Measurements from ENCODE around the gene FOXC1. TPM values are rescaled to one million over a fixed set of nuclear protein-coding genes. Genes with fewer than 3 reads are reported as not detected.

The FOXC1 gene
- total RNA-seq, 1 donor from 2014 or later, result 2.9 TPM

DNA sequence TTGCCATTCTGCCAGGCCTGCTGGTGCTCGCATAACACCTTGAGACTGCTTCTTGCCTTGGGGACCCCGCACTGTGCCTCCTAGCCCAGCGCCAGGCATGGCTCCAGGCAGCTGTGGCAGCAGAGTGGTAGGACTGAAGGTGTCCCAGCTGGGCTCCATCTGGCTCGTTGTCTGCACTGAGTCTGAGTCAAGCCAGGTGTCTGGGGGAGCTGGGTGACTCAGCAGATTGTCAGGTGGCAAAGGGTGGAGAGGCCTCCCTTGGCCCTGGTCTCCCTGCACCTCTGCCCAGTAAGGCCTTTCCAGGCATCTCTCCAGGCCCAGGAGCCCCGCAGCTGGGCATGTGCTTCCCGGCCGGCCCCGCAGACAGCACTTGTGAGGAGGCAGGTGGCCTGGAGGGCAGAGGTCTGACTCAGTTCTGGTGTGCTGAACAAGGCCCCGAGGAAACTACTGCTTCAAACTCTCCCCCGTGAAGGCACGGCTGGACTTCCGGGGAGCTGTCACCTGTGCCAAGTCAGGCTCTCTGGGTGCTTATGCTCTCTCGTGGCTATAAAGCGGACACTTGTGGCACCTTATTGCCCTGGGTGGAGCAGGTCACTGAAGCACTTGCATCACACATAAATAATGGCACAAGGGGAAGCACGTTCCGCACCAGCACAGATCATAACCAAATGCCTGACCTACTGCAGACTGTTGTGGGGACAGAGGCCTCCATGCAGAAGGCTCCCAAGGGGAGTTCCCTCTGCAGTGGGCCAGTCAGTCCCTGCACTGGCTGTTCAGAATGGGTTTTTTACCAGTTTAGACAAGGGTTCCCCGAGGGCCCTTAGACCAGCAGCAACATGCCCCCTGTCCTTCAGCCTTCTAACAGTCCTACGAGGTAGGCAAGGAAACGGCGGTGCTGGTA, 27.5 kb downstream of the FOXC1 start:
- no peak overlapping the region for H3K4me2 ChIP-seq (ENCODE audit: low read length)
- H3K9me3 ChIP-seq (ENCODE audit: insufficient read depth, low read depth, low read length), result no peaks in the 10 kb centered on the region
- no peak for TF ChIP-seq EZH2 (IDR thresholded peaks at IDR 0.05; ENCODE audit: insufficient read depth, low read length)
- TF ChIP-seq, protein P1, sequence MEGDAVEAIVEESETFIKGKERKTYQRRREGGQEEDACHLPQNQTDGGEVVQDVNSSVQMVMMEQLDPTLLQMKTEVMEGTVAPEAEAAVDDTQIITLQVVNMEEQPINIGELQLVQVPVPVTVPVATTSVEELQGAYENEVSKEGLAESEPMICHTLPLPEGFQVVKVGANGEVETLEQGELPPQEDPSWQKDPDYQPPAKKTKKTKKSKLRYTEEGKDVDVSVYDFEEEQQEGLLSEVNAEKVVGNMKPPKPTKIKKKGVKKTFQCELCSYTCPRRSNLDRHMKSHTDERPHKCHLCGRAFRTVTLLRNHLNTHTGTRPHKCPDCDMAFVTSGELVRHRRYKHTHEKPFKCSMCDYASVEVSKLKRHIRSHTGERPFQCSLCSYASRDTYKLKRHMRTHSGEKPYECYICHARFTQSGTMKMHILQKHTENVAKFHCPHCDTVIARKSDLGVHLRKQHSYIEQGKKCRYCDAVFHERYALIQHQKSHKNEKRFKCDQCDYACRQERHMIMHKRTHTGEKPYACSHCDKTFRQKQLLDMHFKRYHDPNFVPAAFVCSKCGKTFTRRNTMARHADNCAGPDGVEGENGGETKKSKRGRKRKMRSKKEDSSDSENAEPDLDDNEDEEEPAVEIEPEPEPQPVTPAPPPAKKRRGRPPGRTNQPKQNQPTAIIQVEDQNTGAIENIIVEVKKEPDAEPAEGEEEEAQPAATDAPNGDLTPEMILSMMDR (IDR thresholded peaks at IDR 0.05; ENCODE audit: insufficient read depth, low read depth, low read length), result no peak
- H3K4me3 Mint-ChIP-seq (ENCODE audit: unreplicated experiment), result no peak overlapping the region
- no peaks in the 10 kb centered on the region for H3K4me1 ChIP-seq (ENCODE audit: insufficient read depth, low read length)
- no peaks in the 10 kb centered on the region for H3K4me1 Mint-ChIP-seq (ENCODE audit: low read depth, unreplicated experiment)
- H3K27ac Mint-ChIP-seq (ENCODE audit: unreplicated experiment), result no peak overlapping the region
- H2AFZ ChIP-seq (ENCODE audit: low read depth, low read length), result no peak overlapping the region
- peaks cover 2% of the 10 kb centered on the region for H3K36me3 Mint-ChIP-seq (ENCODE audit: low read depth, unreplicated experiment)
- H3K9ac ChIP-seq (ENCODE audit: low read length), result no peak overlapping the region
- no peaks in the 10 kb centered on the region for H3K79me2 ChIP-seq (ENCODE audit: insufficient read depth, low read length)
- no peak overlapping the region for H3K27ac ChIP-seq (ENCODE audit: low read depth, low read length)
- H3K9me3 Mint-ChIP-seq (ENCODE audit: unreplicated experiment), result peaks cover 3% of the 10 kb centered on the region
- H3K4me3 ChIP-seq (ENCODE audit: insufficient read depth, low read depth, low read length), result no peak overlapping the region
- FAIRE-seq (no peak), DNase-seq (ENCODE audit: low read depth) (peak; percentile 36)
- no peaks in the 10 kb centered on the region for H3K36me3 ChIP-seq (ENCODE audit: insufficient read depth, low read length)
- H4K20me1 ChIP-seq (ENCODE audit: insufficient read depth, low read length), result no peaks in the 10 kb centered on the region
- no peaks in the 10 kb centered on the region for H3K27me3 ChIP-seq (ENCODE audit: insufficient read depth, low read length)
- peaks cover 38% of the 10 kb centered on the region for H3K27me3 Mint-ChIP-seq (ENCODE audit: low read depth, unreplicated experiment)

GRCh38 chr6:1639430-1639829, 29.7 kb downstream of the FOXC1 start:
- no peak for DNase-seq (ENCODE audit: low read depth)
- TF ChIP-seq, protein P1 (IDR thresholded peaks at IDR 0.05; ENCODE audit: insufficient read depth, low read depth, low read length), result no peak
- no peak for TF ChIP-seq EZH2 (IDR thresholded peaks at IDR 0.05; ENCODE audit: insufficient read depth, low read length)
- Mint-ChIP-seq H3K27ac (ENCODE audit: unreplicated experiment) (no peak overlapping the region), H3K36me3 (ENCODE audit: low read depth, unreplicated experiment) (peaks cover 2% of the 10 kb centered on the region), H3K9me3 (ENCODE audit: unreplicated experiment) (peaks cover 3% of the 10 kb centered on the region), H3K4me1 (ENCODE audit: low read depth, unreplicated experiment) (no peaks in the 10 kb centered on the region), H3K27me3 (ENCODE audit: low read depth, unreplicated experiment) (peaks cover 25% of the 10 kb centered on the region), H3K4me3 (ENCODE audit: unreplicated experiment) (no peak overlapping the region)
- Histone ChIP-seq H3K9ac (ENCODE audit: low read length) (no peak overlapping the region), H3K27me3 (ENCODE audit: insufficient read depth, low read length) (no peaks in the 10 kb centered on the region), H3K79me2 (ENCODE audit: insufficient read depth, low read length) (no peaks in the 10 kb centered on the region), H3K9me3 (ENCODE audit: insufficient read depth, low read depth, low read length) (no peaks in the 10 kb centered on the region), H4K20me1 (ENCODE audit: insufficient read depth, low read length) (no peaks in the 10 kb centered on the region), H3K4me3 (ENCODE audit: insufficient read depth, low read depth, low read length) (no peak overlapping the region), H3K4me2 (ENCODE audit: low read length) (no peak overlapping the region), H2AFZ (ENCODE audit: low read depth, low read length) (no peak overlapping the region), H3K36me3 (ENCODE audit: insufficient read depth, low read length) (no peaks in the 10 kb centered on the region), H3K4me1 (ENCODE audit: insufficient read depth, low read length) (no peaks in the 10 kb centered on the region), H3K27ac (ENCODE audit: low read depth, low read length) (no peak overlapping the region)
- no peak for FAIRE-seq

- no peak overlapping the region for H2AFZ ChIP-seq (ENCODE audit: low read depth, low read length)
- Mint-ChIP-seq H3K27ac (ENCODE audit: unreplicated experiment) (no peak overlapping the region), H3K4me1 (ENCODE audit: low read depth, unreplicated experiment) (no peaks in the 10 kb centered on the region), H3K27me3 (ENCODE audit: low read depth, unreplicated experiment) (peaks cover 18% of the 10 kb centered on the region), H3K9me3 (ENCODE audit: unreplicated experiment) (peaks cover 3% of the 10 kb centered on the region), H3K36me3 (ENCODE audit: low read depth, unreplicated experiment) (peaks cover 2% of the 10 kb centered on the region), H3K4me3 (ENCODE audit: unreplicated experiment) (no peak overlapping the region)
- no peak overlapping the region for H3K4me2 ChIP-seq (ENCODE audit: low read length)
- H4K20me1 ChIP-seq (ENCODE audit: insufficient read depth, low read length), result no peaks in the 10 kb centered on the region
- no peaks in the 10 kb centered on the region for H3K4me1 ChIP-seq (ENCODE audit: insufficient read depth, low read length)
- no peak overlapping the region for H3K9ac ChIP-seq (ENCODE audit: low read length)
- no peaks in the 10 kb centered on the region for H3K27me3 ChIP-seq (ENCODE audit: insufficient read depth, low read length)
- DNase-seq (ENCODE audit: low read depth) (no peak), FAIRE-seq (no peak)
- H3K27ac ChIP-seq (ENCODE audit: low read depth, low read length), result no peak overlapping the region
- no peaks in the 10 kb centered on the region for H3K9me3 ChIP-seq (ENCODE audit: insufficient read depth, low read depth, low read length)
- no peak for TF ChIP-seq EZH2 (IDR thresholded peaks at IDR 0.05; ENCODE audit: insufficient read depth, low read length)
- TF ChIP-seq, protein P1 (IDR thresholded peaks at IDR 0.05; ENCODE audit: insufficient read depth, low read depth, low read length), result no peak
- H3K79me2 ChIP-seq (ENCODE audit: insufficient read depth, low read length), result no peaks in the 10 kb centered on the region
- no peaks in the 10 kb centered on the region for H3K36me3 ChIP-seq (ENCODE audit: insufficient read depth, low read length)
- H3K4me3 ChIP-seq (ENCODE audit: insufficient read depth, low read depth, low read length), result no peak overlapping the region
Measured at GRCh38 chr6:1640476-1640875, 30.8 kb downstream of the FOXC1 start.
